ENCODE results near the gene S100A5.

S100A5 gene

GRCh38 chr1:153546796-153547559 is 6.2 kb upstream of the S100A5 start:
- peak; percentile 64 for DNase-seq (ENCODE audit: low spot score)

GRCh38 chr1:153546371-153546770 is 5.6 kb upstream of the S100A5 start:
- DNase-seq (ENCODE audit: low spot score), result no peak

GRCh38 chr1:153545067-153546055 is 4.6 kb upstream of the S100A5 start, which contains the start of gene S100A4:
Gene S100A4, minus strand, starts transcription at chr1:153545806. Its CDS starts 1,012 bp downstream, at chr1:153544794.
- peak; percentile 92 for DNase-seq (ENCODE audit: low spot score)

- DNase-seq (ENCODE audit: low spot score), result no peak
Observed at GRCh38 chr1:153544453-153545066, 3.8 kb upstream of the S100A5 start.

GRCh38 chr1:153543736-153544135 is 3.0 kb upstream of the S100A5 start:
- peak; percentile 24 for DNase-seq (ENCODE audit: low spot score)

- peak; percentile 24 for DNase-seq (ENCODE audit: low spot score)
Observed at GRCh38 chr1:153542956-153543711, 2.4 kb upstream of the S100A5 start.

GRCh38 chr1:153541641-153542590 is 1.2 kb upstream of the S100A5 start:
- DNase-seq (ENCODE audit: low spot score), result no peak

GRCh38 chr1:153539395-153540093 is 1.2 kb downstream of the S100A5 start:
- no peak for DNase-seq (ENCODE audit: low spot score)

GRCh38 chr1:153538315-153538821 is 2.4 kb downstream of the S100A5 start:
- peak; percentile 47 for DNase-seq (ENCODE audit: low spot score)

GRCh38 chr1:153537376-153537730 is 3.4 kb downstream of the S100A5 start:
- DNase-seq (ENCODE audit: low spot score), result no peak

GRCh38 chr1:153536671-153537375 is 3.9 kb downstream of the S100A5 start:
- no peak for DNase-seq (ENCODE audit: low spot score)

GRCh38 chr1:153536012-153536670 is 4.6 kb downstream of the S100A5 start:
- peak; percentile 93 for DNase-seq (ENCODE audit: low spot score)

- peak; percentile 74 for DNase-seq (ENCODE audit: low spot score)
Observed at GRCh38 chr1:153535242-153536011, 5.3 kb downstream of the S100A5 start, which contains the start of gene S100A6. Gene S100A6, minus strand, starts transcription at chr1:153535991. Its CDS starts 652 bp downstream, at chr1:153535339.

- no peak for DNase-seq (ENCODE audit: low spot score)
Observed at GRCh38 chr1:153534925-153535241, 5.9 kb downstream of the S100A5 start.

GRCh38 chr1:153534226-153534924 is 6.4 kb downstream of the S100A5 start:
- peak; percentile 37 for DNase-seq (ENCODE audit: low spot score)

- DNase-seq (ENCODE audit: low spot score), result peak; percentile 89
Observed at GRCh38 chr1:153533689-153534201, 7.0 kb downstream of the S100A5 start.
